Measurements from ENCODE around the gene C2orf68. TPM values are rescaled to one million over a fixed set of nuclear protein-coding genes. Genes with fewer than 3 reads are reported as not detected.

Gene C2orf68
- total and polyA plus RNA-seq, 9 of the 15 experiments (the other 6 are each of a cell fraction or from before 2014, with no cell fraction given) = 22.1 to 50.0 (median 31.8) TPM

- no peak for TF ChIP-seq HIVEP1 (CRISPR knock-in tag; IDR thresholded peaks at IDR 0.05)
- TF ChIP-seq ZNF174 (CRISPR knock-in tag; IDR thresholded peaks at IDR 0.05) = no peak
- TF ChIP-seq NCOA4 (IDR thresholded peaks at IDR 0.05; ENCODE audit: partially characterized antibody) = no peak
- no peak for TF ChIP-seq MAFF (IDR thresholded peaks at IDR 0.05; ENCODE audit: low read length)
- TF ChIP-seq POLR2B (IDR thresholded peaks at IDR 0.05; ENCODE audit: low read depth, partially characterized antibody) = peak; percentile 93
- TF ChIP-seq ZNF699 (CRISPR knock-in tag; IDR thresholded peaks at IDR 0.05; ENCODE audit: insufficient replicate concordance) = no peak
- peak; percentile 30 for TF ChIP-seq SAP30 (IDR thresholded peaks at IDR 0.05; ENCODE audit: borderline replicate concordance, insufficient read depth, low read depth, low read length, poor library complexity, severe bottlenecking)
- TF ChIP-seq FOSL1 (tag; conservative IDR thresholded peaks at IDR 0.05) = no peak
- TF ChIP-seq GABPB1 (CRISPR knock-in tag; IDR thresholded peaks at IDR 0.05) = peak; percentile 91
- peak in 1 of 2 experiments; percentile 64; a peak in 2 of 4 replicates for TF ChIP-seq HDAC1 (IDR thresholded peaks at IDR 0.05)
- TF ChIP-seq ZNF75A (CRISPR knock-in tag; IDR thresholded peaks at IDR 0.05) = no peak
- TF ChIP-seq RREB1 (CRISPR knock-in tag; IDR thresholded peaks at IDR 0.05) = no peak
- peak; percentile 93 for TF ChIP-seq KDM5B (IDR thresholded peaks at IDR 0.05; ENCODE audit: insufficient replicate concordance, low read depth, low read length)
- TF ChIP-seq SLC30A9 (CRISPR knock-in tag; IDR thresholded peaks at IDR 0.05) = no peak
- no peak for TF ChIP-seq ZFPM2 (CRISPR knock-in tag; IDR thresholded peaks at IDR 0.05)
- TF ChIP-seq POLR2A (conservative IDR thresholded peaks at IDR 0.05) = peak; percentile 94
- no peak for TF ChIP-seq CLOCK (CRISPR knock-in tag; IDR thresholded peaks at IDR 0.05; ENCODE audit: borderline replicate concordance)
- peak; percentile 85 for TF ChIP-seq HMGN3 (IDR thresholded peaks at IDR 0.05; ENCODE audit: borderline replicate concordance, extremely low read depth, insufficient read length, low read depth, low read length)
- TF ChIP-seq GATAD2A (IDR thresholded peaks at IDR 0.05) = 0 out of 2 replicates have a peak, but pooled peaks have one; percentile 12
- peak; percentile 92 for TF ChIP-seq RBBP5 (IDR thresholded peaks at IDR 0.05; ENCODE audit: borderline replicate concordance, insufficient read depth, low read length, poor library complexity, severe bottlenecking)
Observed at GRCh38 chr2:85611705-85612587, at the start of gene C2orf68 (continued).
